Astrocyte (in vitro differentiated cells and primary cell): ENCODE data around the gene ANKRD28.

Experiments used
- EZH2 ChIP-seq: IDR thresholded peaks from 2 replicates; pipeline ENCODE4 v1.6.1; 2012; ENCODE audit warnings: mild to moderate bottlenecking, low read length, inconsistent platforms; ENCODE audit not compliant: insufficient read depth
- TF ChIP-seq, protein P1 (sequence below): IDR thresholded peaks from 2 replicates; pipeline ENCODE4 v1.5.1; 2011; ENCODE audit warnings: low read depth, mild to moderate bottlenecking, inconsistent platforms, low read length, moderate library complexity; ENCODE audit not compliant: insufficient read depth

DNA sequence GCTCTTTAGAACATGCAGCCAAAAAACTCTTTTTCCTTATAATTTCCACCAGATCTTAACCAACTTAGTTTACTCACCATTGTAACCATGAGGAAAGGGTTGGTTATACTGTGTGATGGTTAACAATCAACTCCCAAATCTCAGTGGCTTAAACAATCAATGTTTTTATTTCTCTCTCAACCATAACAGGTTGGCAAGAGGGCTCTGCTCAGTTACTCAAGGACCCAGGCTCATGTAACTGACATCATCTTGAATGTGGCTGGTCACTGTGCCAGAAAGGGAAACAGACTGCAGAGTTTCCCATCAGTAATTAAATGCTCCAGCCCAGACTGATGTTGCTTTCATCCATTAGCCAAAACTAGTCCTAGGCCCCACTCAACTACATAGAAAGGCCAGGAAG is 69.0 kb downstream of the ANKRD28 start:
- TF ChIP-seq, protein P1, sequence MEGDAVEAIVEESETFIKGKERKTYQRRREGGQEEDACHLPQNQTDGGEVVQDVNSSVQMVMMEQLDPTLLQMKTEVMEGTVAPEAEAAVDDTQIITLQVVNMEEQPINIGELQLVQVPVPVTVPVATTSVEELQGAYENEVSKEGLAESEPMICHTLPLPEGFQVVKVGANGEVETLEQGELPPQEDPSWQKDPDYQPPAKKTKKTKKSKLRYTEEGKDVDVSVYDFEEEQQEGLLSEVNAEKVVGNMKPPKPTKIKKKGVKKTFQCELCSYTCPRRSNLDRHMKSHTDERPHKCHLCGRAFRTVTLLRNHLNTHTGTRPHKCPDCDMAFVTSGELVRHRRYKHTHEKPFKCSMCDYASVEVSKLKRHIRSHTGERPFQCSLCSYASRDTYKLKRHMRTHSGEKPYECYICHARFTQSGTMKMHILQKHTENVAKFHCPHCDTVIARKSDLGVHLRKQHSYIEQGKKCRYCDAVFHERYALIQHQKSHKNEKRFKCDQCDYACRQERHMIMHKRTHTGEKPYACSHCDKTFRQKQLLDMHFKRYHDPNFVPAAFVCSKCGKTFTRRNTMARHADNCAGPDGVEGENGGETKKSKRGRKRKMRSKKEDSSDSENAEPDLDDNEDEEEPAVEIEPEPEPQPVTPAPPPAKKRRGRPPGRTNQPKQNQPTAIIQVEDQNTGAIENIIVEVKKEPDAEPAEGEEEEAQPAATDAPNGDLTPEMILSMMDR = no peak
- no peak for TF ChIP-seq EZH2
